ENCODE measurements around the gene NFIA.
"Not testable (repeated sequence)": the region's sequence is repeated elsewhere in the genome, so short reads cannot be mapped to it uniquely, and the experiment has no call there.

Gene NFIA

GRCh38 chr1:61053712-61054600 is 28.4 kb upstream of the NFIA start:
- peak in 1 of 2 donors; percentile 25 for DNase-seq (ENCODE audit: low read depth in 2 of 2)
- peak overlapping the region; percentile 26 to 51 for H3K4me3 ChIP-seq (replicated peaks in 1 of 2; ENCODE audit: low read depth in 2 of 2, low read length in 2 of 2)
- no peak for TF ChIP-seq CTCF (IDR thresholded peaks at IDR 0.05; ENCODE audit: low read depth, low read length)

- no peak for TF ChIP-seq CTCF (IDR thresholded peaks at IDR 0.05; ENCODE audit: low read depth, low read length)
- no peak overlapping the region for H3K4me3 ChIP-seq (replicated peaks in 1 of 2; ENCODE audit: low read depth in 2 of 2, low read length in 2 of 2)
- DNase-seq (ENCODE audit: low read depth in 2 of 2): no peak
Observed at GRCh38 chr1:61054601-61054993, 27.8 kb upstream of the NFIA start.

- no peak for TF ChIP-seq CTCF (IDR thresholded peaks at IDR 0.05; ENCODE audit: low read depth, low read length)
- no peak overlapping the region for H3K4me3 ChIP-seq (replicated peaks in 1 of 2; ENCODE audit: low read depth in 2 of 2, low read length in 2 of 2)
- peak in 1 of 2 donors; percentile 48 for DNase-seq (ENCODE audit: low read depth in 2 of 2)
Observed at GRCh38 chr1:61055110-61055614, 27.2 kb upstream of the NFIA start.

GRCh38 chr1:61056196-61056572 is 26.2 kb upstream of the NFIA start:
- TF ChIP-seq CTCF (IDR thresholded peaks at IDR 0.05; ENCODE audit: low read depth, low read length): no peak

GRCh38 chr1:61056573-61057439 is 25.6 kb upstream of the NFIA start:
- DNase-seq (ENCODE audit: low read depth in 2 of 2): peak; percentile 71 to 72
- peak overlapping the region; percentile 55 to 67 for H3K4me3 ChIP-seq (replicated peaks in 1 of 2; ENCODE audit: low read depth in 2 of 2, low read length in 2 of 2)
- no peak for TF ChIP-seq CTCF (IDR thresholded peaks at IDR 0.05; ENCODE audit: low read depth, low read length)

More at GRCh38 chr1:61056196-61056572, 26.2 kb upstream of the NFIA start:
- no peak for DNase-seq (ENCODE audit: low read depth in 2 of 2)
- H3K4me3 ChIP-seq (replicated peaks in 1 of 2; ENCODE audit: low read depth in 2 of 2, low read length in 2 of 2): no peak overlapping the region

GRCh38 chr1:61058483-61059245 is 23.7 kb upstream of the NFIA start:
- TF ChIP-seq CTCF (IDR thresholded peaks at IDR 0.05; ENCODE audit: low read depth, low read length): no peak
- peak; percentile 55 to 67 for DNase-seq (ENCODE audit: low read depth in 2 of 2)
- no peak overlapping the region for H3K4me3 ChIP-seq (replicated peaks in 1 of 2; ENCODE audit: low read depth in 2 of 2, low read length in 2 of 2)

GRCh38 chr1:61061601-61062000 is 20.8 kb upstream of the NFIA start:
- H3K4me3 ChIP-seq (replicated peaks in 1 of 2; ENCODE audit: low read depth in 2 of 2, low read length in 2 of 2); DNase-seq (ENCODE audit: low read depth in 2 of 2): not testable (repeated sequence)
